ENCODE results near the gene NUP35.

GRCh38 chr2:183195397-183195796, 71.2 kb downstream of the NUP35 start:
- TF ChIP-seq POLR2A (IDR thresholded peaks at IDR 0.05; ENCODE audit: low read length) (no peak), GATA1 (IDR thresholded peaks at IDR 0.05; ENCODE audit: low read depth, low read length) (no peak)
